CD4-positive, alpha-beta T cell (primary cell): ENCODE results near the gene MBOAT1. TPM values are rescaled to one million over a fixed set of nuclear protein-coding genes. Genes with fewer than 3 reads are reported as not detected.

ENCODE experiments used
- ATAC-seq: fragments of 200-7000 bp; cut with Tn5 transposase; one replicate; pipeline ENCODE4 v1.10.0; 2022; ENCODE audit warnings: mild to moderate bottlenecking; ENCODE audit not compliant: poor library complexity
- CTCF ChIA-PET: fragments of 350-600 bp; sonication (Branson Sonifier 250); formaldehyde crosslinking; loops from one replicate; lab custom pipeline; 2021; ENCODE audit warnings: antibody characterized with exemption, inconsistent platforms; lab: Charles Lee
- POLR2A ChIA-PET: fragments of 350-600 bp; sonication (Branson Sonifier 250); formaldehyde crosslinking; loops from one replicate; lab custom pipeline; 2021; ENCODE audit warnings: antibody characterized with exemption, inconsistent platforms; lab: Charles Lee
- DNase-seq, 14 experiments: peaks; one replicate each; pipeline ENCODE4 v3.0.0-alpha.2; 2013 to 2020; ENCODE audit warnings: mixed read lengths in 2 of 14
- H3K27ac ChIP-seq, 2 donors: one replicate each; pipeline versions ENCODE4 v1.5.1 to v1.7.0; 2013; ENCODE audit warnings: low read length in 2 of 2, low read depth in 1 of 2, mild to moderate bottlenecking in 1 of 2
- H3K27me3 ChIP-seq, 2 experiments: 1 replicate in 1 of 2; 2 replicates in 1 of 2; pipeline versions ENCODE4 v1.6.1 to v1.7.0; 2013; ENCODE audit warnings: low read length in 2 of 2, control low read depth in 1 of 2, mild to moderate bottlenecking in 1 of 2, moderate library complexity in 1 of 2; ENCODE audit not compliant: insufficient read depth in 2 of 2, control insufficient read depth in 1 of 2
- H3K36me3 ChIP-seq: one replicate; pipeline ENCODE4 v1.6.1; 2013; ENCODE audit warnings: low read length, control low read depth; ENCODE audit not compliant: insufficient read depth
- H3K4me1 ChIP-seq: one replicate; pipeline ENCODE4 v1.6.1; 2013; ENCODE audit warnings: low read length, control low read depth; ENCODE audit not compliant: insufficient read depth
- H3K4me3 ChIP-seq: one replicate; pipeline ENCODE4 v1.5.1; 2013; ENCODE audit warnings: mild to moderate bottlenecking, low read length, moderate library complexity
- H3K9me3 ChIP-seq, 2 experiments: 1 replicate in 1 of 2; 2 replicates in 1 of 2; pipeline versions ENCODE4 v1.6.1 to v1.7.0; 2013; ENCODE audit warnings: low read length in 2 of 2, mild to moderate bottlenecking in 2 of 2, control low read depth in 1 of 2, moderate library complexity in 1 of 2; ENCODE audit not compliant: control insufficient read depth in 1 of 2, insufficient read depth in 1 of 2
- H3K27ac Mint-ChIP-seq: one replicate; pipeline ENCODE4 v1.8.0; 2020; ENCODE audit warnings: mixed read lengths
- H3K27me3 Mint-ChIP-seq: one replicate; pipeline ENCODE4 v1.8.0; 2021; ENCODE audit warnings: mixed read lengths
- H3K36me3 Mint-ChIP-seq: one replicate; pipeline ENCODE4 v1.8.0; 2021; ENCODE audit warnings: low read depth, mixed read lengths
- H3K4me1 Mint-ChIP-seq: one replicate; pipeline ENCODE4 v1.8.0; 2021; ENCODE audit warnings: low read depth, mixed read lengths
- H3K4me3 Mint-ChIP-seq: one replicate; pipeline ENCODE4 v1.8.0; 2020; ENCODE audit warnings: mild to moderate bottlenecking, mixed read lengths
- H3K9me3 Mint-ChIP-seq: one replicate; pipeline ENCODE4 v1.8.0; 2020; ENCODE audit warnings: mixed read lengths
- intact Hi-C, 2 experiments: fragments of 100-400 bp; cut with DNase I in 1 of 2; cut with micrococcal nuclease in 1 of 2; formaldehyde crosslinking; loops; one replicate each; pipeline versions ENCODE4 v1.15.1 to v1.9.0; 2023 to 2025; cut with DNase I, micrococcal nuclease
- polyA plus RNA-seq, 2 donors: library from polyadenylated mRNA; unstranded; fragments of 120-200 nt; gene quantifications; one replicate each; pipeline ENCODE4 v1.2.1, GENCODE V29; 2013
- total RNA-seq, 174 experiments: library from RNA in 2 of 174; stranded (reverse) in 2 of 174; gene quantifications; one replicate each; pipeline ENCODE4 v1.2.3 and lab custom pipeline; 2021 to 2026
- TF ChIP-seq, protein P1 (sequence below): fragments of 200-600 bp; IDR thresholded peaks from one replicate; pipeline ENCODE4 v1.8.0; 2022; ENCODE audit warnings: antibody characterized with exemption, mild to moderate bottlenecking

MBOAT1 gene, protein sequence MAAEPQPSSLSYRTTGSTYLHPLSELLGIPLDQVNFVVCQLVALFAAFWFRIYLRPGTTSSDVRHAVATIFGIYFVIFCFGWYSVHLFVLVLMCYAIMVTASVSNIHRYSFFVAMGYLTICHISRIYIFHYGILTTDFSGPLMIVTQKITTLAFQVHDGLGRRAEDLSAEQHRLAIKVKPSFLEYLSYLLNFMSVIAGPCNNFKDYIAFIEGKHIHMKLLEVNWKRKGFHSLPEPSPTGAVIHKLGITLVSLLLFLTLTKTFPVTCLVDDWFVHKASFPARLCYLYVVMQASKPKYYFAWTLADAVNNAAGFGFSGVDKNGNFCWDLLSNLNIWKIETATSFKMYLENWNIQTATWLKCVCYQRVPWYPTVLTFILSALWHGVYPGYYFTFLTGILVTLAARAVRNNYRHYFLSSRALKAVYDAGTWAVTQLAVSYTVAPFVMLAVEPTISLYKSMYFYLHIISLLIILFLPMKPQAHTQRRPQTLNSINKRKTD
- total RNA-seq (10 to 100 TPM; 17.2 to 18.5 TPM), total RNA-seq (lab: John Stamatoyannopoulos, UW) (2.8 to 57.8 (median 29.1) reads per million in 172 experiments)
- polyA plus RNA-seq (2013, experiment 1 of 2) = 16.2 TPM
- polyA plus RNA-seq (2013, experiment 2 of 2) = 14.0 TPM

DNA sequence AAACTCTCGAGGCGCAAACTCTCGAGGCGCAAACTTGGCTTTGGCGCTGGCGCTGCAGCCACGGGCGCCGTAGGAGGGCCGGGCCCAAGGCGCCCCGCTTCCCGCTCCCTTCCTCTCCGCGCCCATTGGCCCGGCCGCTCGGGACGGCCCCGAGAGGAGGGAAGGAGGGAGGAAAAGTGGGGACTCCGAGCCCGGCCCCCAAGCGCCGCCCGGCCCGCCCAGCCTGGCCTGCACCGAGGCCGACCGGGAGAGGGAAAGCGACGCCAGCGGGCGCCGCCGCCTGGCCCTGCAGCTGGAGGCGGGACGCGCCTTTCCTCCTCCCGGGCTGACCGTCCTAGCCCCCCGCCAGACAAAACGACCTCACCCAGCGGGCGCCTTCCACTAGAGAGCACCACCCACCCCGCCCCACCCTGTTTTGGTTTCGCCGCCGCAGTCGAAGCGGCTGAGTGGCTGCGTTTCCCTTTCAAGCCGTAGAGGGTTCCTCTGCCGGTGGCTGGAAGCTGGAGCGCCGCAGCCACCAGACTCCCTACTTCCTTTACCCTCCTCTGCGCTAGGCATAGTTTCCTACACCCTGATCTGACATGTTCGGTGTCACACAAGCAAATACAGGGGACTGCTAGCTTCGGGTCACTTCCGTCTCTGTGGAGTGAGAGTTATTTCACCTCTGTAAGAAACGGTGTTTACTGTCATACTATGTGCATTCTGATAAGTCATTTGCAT lies at the start of gene MBOAT1:
TSS of gene MBOAT1 (minus strand) at position 78 of the 720 bp plus-strand sequence. CDS start 235 bp downstream, outside the sequence.
- Histone ChIP-seq H3K9me3 (no peaks in the 10 kb centered on the region), H3K4me1 (peaks cover 28% of the 10 kb centered on the region), H3K27ac (peak within 1 kb of the TSS; percentile 61 to 78), H3K36me3 (no peaks in the 10 kb centered on the region), H3K27me3 (no peaks in the 10 kb centered on the region), H3K4me3 (peak within 1 kb of the TSS; percentile 83)
- intact Hi-C loops = loop anchor here (5.0 kb wide), 4 partner anchors 40 to 1950 kb away; partner anchors contain the start of genes E2F3 (in 2 of the 2) and DEK (in 1 of the 2)
- DNase-seq (peak; percentile 27 to 86 (median 56)), ATAC-seq (peak; percentile 78)
- Mint-ChIP-seq H3K9me3 (no peaks in the 10 kb centered on the region), H3K36me3 (peaks cover 11% of the 10 kb centered on the region), H3K27ac (peak within 1 kb of the TSS; percentile 97), H3K4me1 (peaks cover 49% of the 10 kb centered on the region), H3K27me3 (no peaks in the 10 kb centered on the region), H3K4me3 (peak within 1 kb of the TSS; percentile 99)
- CTCF ChIA-PET = no interaction called here
- TF ChIP-seq, protein P1, sequence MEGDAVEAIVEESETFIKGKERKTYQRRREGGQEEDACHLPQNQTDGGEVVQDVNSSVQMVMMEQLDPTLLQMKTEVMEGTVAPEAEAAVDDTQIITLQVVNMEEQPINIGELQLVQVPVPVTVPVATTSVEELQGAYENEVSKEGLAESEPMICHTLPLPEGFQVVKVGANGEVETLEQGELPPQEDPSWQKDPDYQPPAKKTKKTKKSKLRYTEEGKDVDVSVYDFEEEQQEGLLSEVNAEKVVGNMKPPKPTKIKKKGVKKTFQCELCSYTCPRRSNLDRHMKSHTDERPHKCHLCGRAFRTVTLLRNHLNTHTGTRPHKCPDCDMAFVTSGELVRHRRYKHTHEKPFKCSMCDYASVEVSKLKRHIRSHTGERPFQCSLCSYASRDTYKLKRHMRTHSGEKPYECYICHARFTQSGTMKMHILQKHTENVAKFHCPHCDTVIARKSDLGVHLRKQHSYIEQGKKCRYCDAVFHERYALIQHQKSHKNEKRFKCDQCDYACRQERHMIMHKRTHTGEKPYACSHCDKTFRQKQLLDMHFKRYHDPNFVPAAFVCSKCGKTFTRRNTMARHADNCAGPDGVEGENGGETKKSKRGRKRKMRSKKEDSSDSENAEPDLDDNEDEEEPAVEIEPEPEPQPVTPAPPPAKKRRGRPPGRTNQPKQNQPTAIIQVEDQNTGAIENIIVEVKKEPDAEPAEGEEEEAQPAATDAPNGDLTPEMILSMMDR = no peak
- POLR2A ChIA-PET = interaction anchor here (0.6 to 1.9 kb wide), 14 partner anchors 9 to 322 kb away, joined by 3 to 15 read pairs (median 4); partner anchors contain the start of gene CDKAL1

DNA sequence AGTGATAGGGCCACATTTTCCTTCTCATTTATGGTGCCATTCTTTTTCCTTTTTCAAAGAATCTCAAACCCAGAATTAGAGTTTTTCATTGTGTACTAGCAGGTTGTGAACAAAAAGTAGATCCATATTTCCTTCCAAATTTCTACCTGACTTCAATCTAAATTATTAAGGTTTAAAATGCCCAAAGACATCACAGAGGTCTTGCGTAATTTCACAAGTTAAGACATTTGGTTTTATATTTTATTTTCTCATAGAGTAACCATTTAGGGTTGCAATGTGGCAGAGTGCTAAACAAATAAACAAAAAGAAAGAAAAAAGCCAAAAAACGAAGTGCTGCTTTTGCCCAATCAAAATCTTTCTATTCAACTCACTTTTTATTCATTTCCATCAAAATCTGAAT lies 49.4 kb upstream of the MBOAT1 start:
- Mint-ChIP-seq H3K36me3 (no peaks in the 10 kb centered on the region), H3K4me1 (no peaks in the 10 kb centered on the region), H3K9me3 (no peaks in the 10 kb centered on the region), H3K27me3 (peaks cover 4% of the 10 kb centered on the region), H3K27ac (no peak overlapping the region), H3K4me3 (no peak overlapping the region)
- no peaks in the 10 kb centered on the region for H3K27me3 ChIP-seq
- peaks cover 6% of the 10 kb centered on the region in 2 experiments for H3K9me3 ChIP-seq
- CTCF ChIA-PET = no interaction called here
- no peak overlapping the region for H3K27ac ChIP-seq
- no peak for ATAC-seq
- POLR2A ChIA-PET = no interaction called here
- no peaks in the 10 kb centered on the region for H3K36me3 ChIP-seq
- H3K4me3 ChIP-seq = no peak overlapping the region
- no peaks in the 10 kb centered on the region for H3K4me1 ChIP-seq
- TF ChIP-seq, protein P1 = no peak
- DNase-seq = no peak
- intact Hi-C loops = no loop called here

DNA sequence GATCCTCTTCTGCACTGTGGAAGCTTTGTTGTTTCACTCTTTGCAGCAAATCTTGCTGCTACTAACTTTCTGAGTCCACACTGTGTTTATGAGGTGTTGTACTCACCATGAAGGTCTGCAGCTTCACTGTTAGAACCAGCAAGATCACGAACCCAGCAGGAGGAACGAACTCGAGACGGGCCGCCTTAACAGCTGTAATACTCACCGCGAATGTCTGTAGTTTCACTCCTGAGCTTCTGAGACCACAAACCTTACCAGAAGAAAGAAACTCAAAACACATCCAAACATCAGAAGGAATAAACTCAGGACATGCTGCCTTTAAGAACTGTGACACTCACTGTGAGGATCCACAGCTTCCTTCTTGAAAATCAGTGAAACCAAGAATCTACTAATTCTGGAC lies 48.1 kb upstream of the MBOAT1 start:
- Histone ChIP-seq H3K4me1 (no peaks in the 10 kb centered on the region), H3K27ac (no peak overlapping the region), H3K27me3 (no peaks in the 10 kb centered on the region), H3K4me3 (no peak overlapping the region), H3K9me3 (peaks cover 6% of the 10 kb centered on the region in 2 experiments), H3K36me3 (no peaks in the 10 kb centered on the region)
- intact Hi-C loops = no loop called here
- H3K36me3 Mint-ChIP-seq = no peaks in the 10 kb centered on the region
- CTCF ChIA-PET = no interaction called here
- POLR2A ChIA-PET = no interaction called here
- H3K27ac Mint-ChIP-seq = no peak overlapping the region
- H3K4me1 Mint-ChIP-seq = no peaks in the 10 kb centered on the region
- no peak for ATAC-seq
- TF ChIP-seq, protein P1 = no peak
- H3K27me3 Mint-ChIP-seq = peaks cover 4% of the 10 kb centered on the region
- no peaks in the 10 kb centered on the region for H3K9me3 Mint-ChIP-seq
- no peak overlapping the region for H3K4me3 Mint-ChIP-seq
- no peak for DNase-seq
